ENCODE measurements around the gene COL25A1. TPM values are rescaled to one million over a fixed set of nuclear protein-coding genes. Genes with fewer than 3 reads are reported as not detected.
A peak's percentile ranks its signal among the peaks of the same experiment; 100 is the strongest.
"Not testable (repeated sequence)": the region's sequence is repeated elsewhere in the genome, so short reads cannot be mapped to it uniquely, and the experiment has no call there.

COL25A1 gene
- total RNA-seq, 4 donors from 2014 or later, result 7.1 to 21.3 (median 12.6) TPM

- TF ChIP-seq, protein P1, sequence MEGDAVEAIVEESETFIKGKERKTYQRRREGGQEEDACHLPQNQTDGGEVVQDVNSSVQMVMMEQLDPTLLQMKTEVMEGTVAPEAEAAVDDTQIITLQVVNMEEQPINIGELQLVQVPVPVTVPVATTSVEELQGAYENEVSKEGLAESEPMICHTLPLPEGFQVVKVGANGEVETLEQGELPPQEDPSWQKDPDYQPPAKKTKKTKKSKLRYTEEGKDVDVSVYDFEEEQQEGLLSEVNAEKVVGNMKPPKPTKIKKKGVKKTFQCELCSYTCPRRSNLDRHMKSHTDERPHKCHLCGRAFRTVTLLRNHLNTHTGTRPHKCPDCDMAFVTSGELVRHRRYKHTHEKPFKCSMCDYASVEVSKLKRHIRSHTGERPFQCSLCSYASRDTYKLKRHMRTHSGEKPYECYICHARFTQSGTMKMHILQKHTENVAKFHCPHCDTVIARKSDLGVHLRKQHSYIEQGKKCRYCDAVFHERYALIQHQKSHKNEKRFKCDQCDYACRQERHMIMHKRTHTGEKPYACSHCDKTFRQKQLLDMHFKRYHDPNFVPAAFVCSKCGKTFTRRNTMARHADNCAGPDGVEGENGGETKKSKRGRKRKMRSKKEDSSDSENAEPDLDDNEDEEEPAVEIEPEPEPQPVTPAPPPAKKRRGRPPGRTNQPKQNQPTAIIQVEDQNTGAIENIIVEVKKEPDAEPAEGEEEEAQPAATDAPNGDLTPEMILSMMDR (IDR thresholded peaks at IDR 0.05), result no peak
- no peak for DNase-seq (ENCODE audit: low spot score)
- ATAC-seq (ENCODE audit: low FRiP score), result no peak
Measured at GRCh38 chr4:109075621-109076020, 226.8 kb downstream of the COL25A1 start.

DNA sequence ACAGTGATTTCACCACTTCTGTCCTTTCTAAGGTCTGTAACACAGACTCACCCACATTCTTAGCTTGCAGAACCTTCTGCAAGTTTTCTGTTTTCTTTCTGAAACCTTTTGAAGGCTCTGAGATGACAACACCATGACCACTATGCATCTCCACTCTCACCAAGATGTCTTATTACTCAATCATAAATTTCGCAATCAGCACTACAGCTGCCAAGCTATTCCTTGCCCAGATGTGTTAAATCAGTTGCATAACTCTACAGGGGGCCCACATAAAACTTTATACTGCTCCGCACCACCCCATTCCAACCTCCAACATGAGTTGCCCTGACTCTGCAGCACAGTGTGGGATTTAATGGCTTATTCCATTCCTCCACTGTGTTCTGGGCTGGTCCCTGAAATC lies 229.9 kb downstream of the COL25A1 start:
- peak; percentile 75 for ATAC-seq (ENCODE audit: low FRiP score)
- TF ChIP-seq, protein P1 (IDR thresholded peaks at IDR 0.05), result no peak
- DNase-seq (ENCODE audit: low spot score), result no peak

DNA sequence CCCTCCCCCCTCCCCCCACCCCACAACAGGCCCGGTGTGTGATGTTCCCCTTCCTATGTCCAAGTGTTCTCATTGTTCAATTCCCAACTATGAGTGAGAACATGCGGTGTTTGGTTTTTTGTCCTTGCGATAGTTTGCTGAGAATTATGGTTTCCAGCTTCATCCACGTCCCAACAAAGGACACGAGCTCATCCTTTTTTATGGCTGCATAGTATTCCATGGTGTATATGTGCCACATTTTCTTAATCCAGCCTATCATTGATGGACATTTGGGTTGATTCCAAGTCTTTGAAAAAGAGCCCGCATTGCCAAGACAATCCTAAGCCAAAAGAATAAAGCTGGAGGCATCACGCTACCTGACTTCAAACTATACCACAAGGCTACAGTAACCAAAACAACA lies 231.8 kb downstream of the COL25A1 start:
- ATAC-seq (ENCODE audit: low FRiP score), result not testable (repeated sequence)

DNA sequence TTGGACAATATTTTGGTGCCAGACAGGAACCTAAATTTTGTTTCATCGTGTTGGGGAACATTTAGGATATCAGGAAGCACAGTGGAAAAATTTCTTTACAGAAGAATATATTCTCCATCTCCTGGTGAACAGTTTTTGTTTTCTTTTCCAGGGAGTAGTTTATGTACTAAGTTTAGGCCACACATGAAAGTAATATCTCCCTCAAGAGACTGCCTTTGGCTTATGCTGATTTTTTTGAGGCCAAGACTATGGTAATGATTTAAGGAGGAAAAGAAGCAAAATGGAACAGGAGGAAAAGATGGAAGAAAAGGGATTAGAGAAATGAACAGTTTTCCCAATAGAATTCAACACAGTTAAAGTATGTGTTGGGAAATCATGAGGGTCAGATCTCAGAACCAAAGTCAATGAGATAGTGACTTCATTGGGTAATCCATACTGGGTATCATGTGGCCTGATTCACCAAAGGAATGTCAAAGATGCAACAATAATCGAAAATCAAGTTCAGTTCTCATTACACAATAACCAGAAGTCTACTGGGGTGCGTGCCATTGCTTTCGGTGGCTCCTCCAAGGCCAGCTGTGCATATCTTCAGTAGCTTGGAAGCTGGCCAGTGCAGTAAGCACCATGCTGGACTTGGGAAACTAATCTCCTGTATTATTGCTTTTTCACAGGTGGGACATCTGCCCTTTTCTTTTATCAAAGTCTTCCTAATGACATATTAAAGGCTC lies 234.8 kb downstream of the COL25A1 start:
- DNase-seq (ENCODE audit: low spot score), result no peak
- TF ChIP-seq, protein P1 (IDR thresholded peaks at IDR 0.05), result no peak
- no peak for ATAC-seq (ENCODE audit: low FRiP score)

More for the DNA sequence above, 231.8 kb downstream of the COL25A1 start:
- not testable (repeated sequence) for DNase-seq (ENCODE audit: low spot score)

DNA sequence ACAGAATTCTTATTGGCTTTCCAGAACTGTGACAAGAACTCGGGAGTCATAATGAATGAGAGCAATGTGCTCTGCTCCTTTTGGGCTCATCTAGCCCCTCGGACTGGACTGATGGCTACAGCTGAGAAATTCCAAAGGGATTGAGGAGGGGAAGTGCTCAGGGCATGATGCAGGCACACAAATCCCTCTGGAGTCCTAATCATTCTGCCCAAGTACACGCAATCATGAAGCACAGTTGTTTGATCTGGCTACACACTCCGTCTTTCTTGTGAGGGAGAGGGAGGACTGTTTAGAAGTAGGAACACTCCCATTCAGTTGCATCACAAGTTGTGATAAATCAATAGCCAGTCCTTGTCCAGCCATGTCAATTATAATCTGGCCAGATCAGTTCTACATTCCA lies 237.5 kb downstream of the COL25A1 start:
- TF ChIP-seq, protein P1 (IDR thresholded peaks at IDR 0.05), result no peak
- ATAC-seq (ENCODE audit: low FRiP score) (no peak), DNase-seq (ENCODE audit: low spot score) (no peak)

DNA sequence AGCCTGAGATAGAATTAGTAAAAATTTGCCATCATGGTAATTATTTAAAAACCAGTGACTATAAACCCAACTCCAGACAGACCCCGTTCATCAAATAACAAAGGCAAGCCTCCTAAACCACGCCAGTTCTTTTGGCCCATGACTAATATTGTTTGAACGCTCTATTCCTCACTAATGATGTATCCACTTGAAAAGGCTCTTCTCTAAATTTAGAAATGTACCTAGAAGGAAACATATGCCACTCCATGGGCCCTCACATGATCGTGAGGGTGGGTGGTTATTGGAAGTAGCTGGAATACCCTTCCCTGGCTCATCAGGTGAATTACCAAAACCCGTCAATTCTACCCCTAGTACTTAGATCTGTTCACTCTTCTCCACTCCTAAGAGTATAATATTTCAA lies 249.2 kb downstream of the COL25A1 start:
- TF ChIP-seq, protein P1 (IDR thresholded peaks at IDR 0.05), result no peak
- no peak for DNase-seq (ENCODE audit: low spot score)
- ATAC-seq (ENCODE audit: low FRiP score), result no peak

DNA sequence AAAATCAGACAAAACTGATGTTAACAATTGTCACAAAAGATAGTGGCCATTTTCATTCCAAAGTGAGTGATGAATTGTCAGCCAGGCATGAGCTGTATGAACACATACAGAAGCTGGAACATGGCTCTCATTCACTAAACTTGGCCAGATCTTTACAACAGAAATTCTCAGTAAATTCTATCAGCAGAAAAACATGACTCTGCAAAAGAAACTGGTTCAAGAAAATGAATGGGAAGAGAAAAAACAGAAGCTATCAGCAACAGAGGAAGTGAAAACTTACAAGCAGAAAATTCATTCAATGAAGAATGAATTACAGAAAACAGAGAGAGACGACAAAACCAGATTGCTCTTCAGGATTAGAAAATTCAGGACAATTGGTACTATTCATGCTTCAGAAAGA lies 249.6 kb downstream of the COL25A1 start:
- no peak for ATAC-seq (ENCODE audit: low FRiP score)
- DNase-seq (ENCODE audit: low spot score), result no peak
- TF ChIP-seq, protein P1 (IDR thresholded peaks at IDR 0.05), result no peak
